Progenitor cell of endocrine pancreas (in vitro differentiated cells): ENCODE results near the gene OCIAD1. TPM values are rescaled to one million over a fixed set of nuclear protein-coding genes. Genes with fewer than 3 reads are reported as not detected.

Experiments used
- DNase-seq: peaks from one replicate; pipeline ENCODE4 v3.0.0; 2021; ENCODE audit warnings: low spot score; ENCODE audit not compliant: unreplicated experiment
- H3K27ac Mint-ChIP-seq: 2 replicates; pipeline ENCODE4 v1.8.0; 2021; ENCODE audit warnings: mild to moderate bottlenecking, moderate library complexity, mixed read lengths
- H3K27me3 Mint-ChIP-seq: 2 replicates; pipeline ENCODE4 v1.8.0; 2021; ENCODE audit warnings: mixed read lengths
- H3K36me3 Mint-ChIP-seq: 2 replicates; pipeline ENCODE4 v1.8.0; 2022; ENCODE audit warnings: mixed read lengths; ENCODE audit not compliant: insufficient read depth
- H3K4me1 Mint-ChIP-seq: 2 replicates; pipeline ENCODE4 v1.8.0; 2021; ENCODE audit warnings: low read depth, mixed read lengths
- H3K4me3 Mint-ChIP-seq: 2 replicates; pipeline ENCODE4 v1.8.0; 2021; ENCODE audit warnings: low read depth, mild to moderate bottlenecking, moderate library complexity, mixed read lengths
- H3K9me3 Mint-ChIP-seq: 2 replicates; pipeline ENCODE4 v1.8.0; 2021; ENCODE audit warnings: low read depth, mixed read lengths
- CTCF ChIP-seq: fragments of 200-600 bp; sonication (generic); IDR thresholded peaks from one replicate; pipeline ENCODE4 v1.5.0; 2021; ENCODE audit warnings: antibody characterized with exemption, mild to moderate bottlenecking; ENCODE audit not compliant: unreplicated experiment
- total RNA-seq: library from RNA; stranded (reverse); gene quantifications from 2 replicates; pipeline ENCODE4 v1.2.1, GENCODE V29; 2021

Gene OCIAD1
- total RNA-seq, 1 donor from 2014 or later = 145 TPM

GRCh38 chr4:48790561-48790960, 40.3 kb upstream of the OCIAD1 start:
- no peaks in the 10 kb centered on the region for H3K9me3 Mint-ChIP-seq
- H3K4me1 Mint-ChIP-seq = peaks cover 4% of the 10 kb centered on the region
- H3K27me3 Mint-ChIP-seq = no peaks in the 10 kb centered on the region
- no peak overlapping the region for H3K27ac Mint-ChIP-seq
- no peak overlapping the region for H3K4me3 Mint-ChIP-seq
- TF ChIP-seq CTCF = no peak
- no peaks in the 10 kb centered on the region for H3K36me3 Mint-ChIP-seq
- no peak for DNase-seq

- Mint-ChIP-seq H3K9me3 (no peaks in the 10 kb centered on the region), H3K27me3 (no peaks in the 10 kb centered on the region), H3K36me3 (no peaks in the 10 kb centered on the region), H3K27ac (no peak overlapping the region), H3K4me1 (peaks cover 4% of the 10 kb centered on the region), H3K4me3 (no peak overlapping the region)
- no peak for TF ChIP-seq CTCF
- DNase-seq = no peak
Measured at GRCh38 chr4:48791313-48791712, 39.6 kb upstream of the OCIAD1 start.

- Mint-ChIP-seq H3K9me3 (no peaks in the 10 kb centered on the region), H3K27me3 (no peaks in the 10 kb centered on the region), H3K4me3 (no peak overlapping the region), H3K36me3 (no peaks in the 10 kb centered on the region), H3K4me1 (no peaks in the 10 kb centered on the region), H3K27ac (no peak overlapping the region)
- TF ChIP-seq CTCF = no peak
- DNase-seq = no peak
Measured at GRCh38 chr4:48792348-48793006, 38.4 kb upstream of the OCIAD1 start.

GRCh38 chr4:48795108-48795507, 35.8 kb upstream of the OCIAD1 start:
- H3K27ac Mint-ChIP-seq = no peak overlapping the region

GRCh38 chr4:48796191-48796926, 34.5 kb upstream of the OCIAD1 start:
- no peaks in the 10 kb centered on the region for H3K36me3 Mint-ChIP-seq
- no peak overlapping the region for H3K27ac Mint-ChIP-seq
- no peaks in the 10 kb centered on the region for H3K27me3 Mint-ChIP-seq
- peaks cover 1% of the 10 kb centered on the region for H3K4me1 Mint-ChIP-seq
- no peak for TF ChIP-seq CTCF
- H3K9me3 Mint-ChIP-seq = no peaks in the 10 kb centered on the region
- no peak overlapping the region for H3K4me3 Mint-ChIP-seq
- no peak for DNase-seq

More at GRCh38 chr4:48795108-48795507, 35.8 kb upstream of the OCIAD1 start:
- Mint-ChIP-seq H3K9me3 (no peaks in the 10 kb centered on the region), H3K36me3 (no peaks in the 10 kb centered on the region), H3K4me3 (no peak overlapping the region), H3K4me1 (no peaks in the 10 kb centered on the region), H3K27me3 (no peaks in the 10 kb centered on the region)
- TF ChIP-seq CTCF = no peak
- DNase-seq = no peak
